OCI-LY3 (cell line): ENCODE data around the gene ORAI3.

Experiments used
- H2AFZ ChIP-seq: fragments of 200-600, 300-600 bp; shearing (Covaris generic); 2 replicates; pipeline ENCODE4 v1.6.0; 2014; ENCODE audit warnings: antibody characterized with exemption, low read depth, low read length
- H3K27ac ChIP-seq: fragments of 200-600, 300-600 bp; sonication (generic); 2 replicates; pipeline ENCODE4 v1.5.1; 2014; ENCODE audit warnings: mild to moderate bottlenecking, low read length, moderate library complexity, mixed read lengths
- H3K27me3 ChIP-seq: fragments of 200-600, 300-600 bp; sonication (generic); 2 replicates; pipeline ENCODE4 v1.6.1; 2014; ENCODE audit warnings: low read depth, low read length, mixed read lengths
- H3K36me3 ChIP-seq: fragments of 200-600, 300-600 bp; sonication (generic); replicated peaks from 2 replicates; pipeline ENCODE3; 2014; ENCODE audit warnings: low read depth, low read length, mixed read lengths
- H3K4me1 ChIP-seq: fragments of 300-600, 200-600 bp; sonication (generic); 2 replicates; pipeline ENCODE4 v1.6.1; 2014; ENCODE audit warnings: low read length, mixed read lengths
- H3K4me2 ChIP-seq: fragments of 200-600, 300-600 bp; sonication (generic); 2 replicates; pipeline ENCODE4 v1.6.1; 2014; ENCODE audit warnings: low read length, mixed read lengths
- H3K4me3 ChIP-seq: fragments of 300-600, 200-600 bp; sonication (generic); 2 replicates; pipeline ENCODE4 v1.5.1; 2014; ENCODE audit warnings: antibody characterized with exemption, mild to moderate bottlenecking, low read length, moderate library complexity
- H3K79me2 ChIP-seq: fragments of 300-600, 200-600 bp; shearing (Covaris generic); 2 replicates; pipeline ENCODE4 v1.6.1; 2014; ENCODE audit warnings: mild to moderate bottlenecking, low read length, mixed read lengths
- H3K9ac ChIP-seq: fragments of 300-600, 200-600 bp; shearing (Covaris generic); 2 replicates; pipeline ENCODE4 v1.6.0; 2014; ENCODE audit warnings: mild to moderate bottlenecking, low read length, moderate library complexity
- H3K9me3 ChIP-seq: fragments of 200-600, 300-600 bp; shearing (Covaris generic); 2 replicates; pipeline ENCODE4 v1.6.1; 2014; ENCODE audit warnings: low read length, mixed read lengths; ENCODE audit not compliant: insufficient read depth
- H4K20me1 ChIP-seq: fragments of 200-600, 300-600 bp; sonication (generic); 2 replicates; pipeline ENCODE4 v1.6.1; 2016; ENCODE audit warnings: low read length, mixed read lengths; ENCODE audit not compliant: insufficient read depth
- EZH2phosphoT487 ChIP-seq: fragments of 200-600 bp; shearing (Covaris generic); IDR thresholded peaks from 2 replicates; pipeline ENCODE4 v1.6.1; 2018; ENCODE audit warnings: antibody characterized with exemption, mixed run types, low read depth
- TF ChIP-seq, protein P1 (sequence below): fragments of 200-600, 300-600 bp; sonication (generic); IDR thresholded peaks from 2 replicates; pipeline ENCODE4 v1.5.1; 2014; ENCODE audit warnings: antibody characterized with exemption, low read length, low read depth

Gene ORAI3

DNA sequence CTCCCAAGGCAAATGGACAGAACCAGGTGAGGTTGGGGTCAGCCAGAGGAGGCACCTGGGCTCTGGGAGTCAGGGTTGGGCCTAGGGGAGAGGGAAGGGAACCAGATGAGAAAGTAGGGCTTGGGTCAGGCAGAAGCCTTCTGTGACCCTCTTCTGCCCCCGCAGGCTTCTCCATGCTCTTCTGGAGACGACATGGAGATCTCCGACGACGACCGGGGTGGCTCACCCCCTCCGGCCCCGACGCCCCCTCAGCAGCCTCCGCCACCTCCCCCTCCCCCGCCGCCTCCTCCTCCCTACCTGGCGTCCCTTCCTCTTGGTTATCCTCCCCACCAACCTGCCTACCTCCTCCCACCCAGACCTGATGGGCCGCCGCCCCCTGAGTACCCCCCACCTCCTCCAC is 16.6 kb downstream of the ORAI3 start:
- TF ChIP-seq EZH2phosphoT487: no peak
- TF ChIP-seq, protein P1, sequence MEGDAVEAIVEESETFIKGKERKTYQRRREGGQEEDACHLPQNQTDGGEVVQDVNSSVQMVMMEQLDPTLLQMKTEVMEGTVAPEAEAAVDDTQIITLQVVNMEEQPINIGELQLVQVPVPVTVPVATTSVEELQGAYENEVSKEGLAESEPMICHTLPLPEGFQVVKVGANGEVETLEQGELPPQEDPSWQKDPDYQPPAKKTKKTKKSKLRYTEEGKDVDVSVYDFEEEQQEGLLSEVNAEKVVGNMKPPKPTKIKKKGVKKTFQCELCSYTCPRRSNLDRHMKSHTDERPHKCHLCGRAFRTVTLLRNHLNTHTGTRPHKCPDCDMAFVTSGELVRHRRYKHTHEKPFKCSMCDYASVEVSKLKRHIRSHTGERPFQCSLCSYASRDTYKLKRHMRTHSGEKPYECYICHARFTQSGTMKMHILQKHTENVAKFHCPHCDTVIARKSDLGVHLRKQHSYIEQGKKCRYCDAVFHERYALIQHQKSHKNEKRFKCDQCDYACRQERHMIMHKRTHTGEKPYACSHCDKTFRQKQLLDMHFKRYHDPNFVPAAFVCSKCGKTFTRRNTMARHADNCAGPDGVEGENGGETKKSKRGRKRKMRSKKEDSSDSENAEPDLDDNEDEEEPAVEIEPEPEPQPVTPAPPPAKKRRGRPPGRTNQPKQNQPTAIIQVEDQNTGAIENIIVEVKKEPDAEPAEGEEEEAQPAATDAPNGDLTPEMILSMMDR: no peak
- H4K20me1 ChIP-seq: no peaks in the 10 kb centered on the region
- no peak overlapping the region for H2AFZ ChIP-seq
- no peak overlapping the region for H3K4me2 ChIP-seq
- no peaks in the 10 kb centered on the region for H3K4me1 ChIP-seq
- no peaks in the 10 kb centered on the region for H3K9me3 ChIP-seq
- H3K27me3 ChIP-seq: no peaks in the 10 kb centered on the region
- H3K79me2 ChIP-seq: no peaks in the 10 kb centered on the region
- H3K9ac ChIP-seq: no peak overlapping the region
- no peak overlapping the region for H3K27ac ChIP-seq
- peaks cover 59% of the 10 kb centered on the region for H3K36me3 ChIP-seq
- no peak overlapping the region for H3K4me3 ChIP-seq

DNA sequence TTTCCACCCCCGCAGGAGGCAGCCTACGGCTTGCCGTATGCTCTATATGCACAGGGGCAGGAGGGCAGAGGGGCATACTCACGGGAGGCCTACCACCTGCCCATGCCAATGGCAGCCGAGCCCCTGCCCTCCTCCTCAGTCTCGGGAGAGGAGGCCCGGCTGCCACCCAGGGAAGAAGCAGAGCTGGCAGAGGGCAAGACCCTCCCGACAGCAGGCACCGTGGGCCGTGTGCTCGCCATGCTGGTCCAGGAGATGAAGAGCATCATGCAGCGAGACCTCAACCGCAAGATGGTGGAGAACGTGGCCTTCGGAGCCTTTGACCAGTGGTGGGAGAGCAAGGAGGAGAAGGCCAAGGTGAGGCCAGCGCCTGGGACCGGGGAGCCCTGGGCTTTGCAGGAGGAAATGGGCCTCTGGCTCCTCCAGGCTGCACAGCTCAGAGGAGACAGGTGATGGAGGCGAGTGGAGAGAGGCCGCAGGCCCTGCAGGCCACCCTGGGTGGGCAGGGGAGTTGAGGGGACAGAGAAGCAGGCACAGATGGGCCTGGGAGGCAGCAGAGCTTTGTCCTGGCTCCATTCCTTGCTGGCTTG is 17.3 kb downstream of the ORAI3 start:
- no peaks in the 10 kb centered on the region for H3K79me2 ChIP-seq
- H3K4me1 ChIP-seq: no peaks in the 10 kb centered on the region
- peaks cover 60% of the 10 kb centered on the region for H3K36me3 ChIP-seq
- no peak overlapping the region for H3K4me2 ChIP-seq
- H3K27ac ChIP-seq: no peak overlapping the region
- no peaks in the 10 kb centered on the region for H4K20me1 ChIP-seq
- H3K27me3 ChIP-seq: no peaks in the 10 kb centered on the region
- H3K9me3 ChIP-seq: no peaks in the 10 kb centered on the region
- H3K9ac ChIP-seq: no peak overlapping the region
- TF ChIP-seq EZH2phosphoT487: no peak
- TF ChIP-seq, protein P1: no peak
- no peak overlapping the region for H3K4me3 ChIP-seq
- H2AFZ ChIP-seq: no peak overlapping the region

- no peak for TF ChIP-seq EZH2phosphoT487
- TF ChIP-seq, protein P1: no peak
- no peaks in the 10 kb centered on the region for H3K4me1 ChIP-seq
- no peak overlapping the region for H3K4me2 ChIP-seq
- H3K27ac ChIP-seq: no peak overlapping the region
- H4K20me1 ChIP-seq: no peaks in the 10 kb centered on the region
- H3K79me2 ChIP-seq: no peaks in the 10 kb centered on the region
- H2AFZ ChIP-seq: no peak overlapping the region
- no peak overlapping the region for H3K4me3 ChIP-seq
- H3K9me3 ChIP-seq: no peaks in the 10 kb centered on the region
- no peak overlapping the region for H3K9ac ChIP-seq
- H3K27me3 ChIP-seq: no peaks in the 10 kb centered on the region
- H3K36me3 ChIP-seq: peaks cover 63% of the 10 kb centered on the region
Observed at GRCh38 chr16:30967795-30968194, 18.9 kb downstream of the ORAI3 start.

DNA sequence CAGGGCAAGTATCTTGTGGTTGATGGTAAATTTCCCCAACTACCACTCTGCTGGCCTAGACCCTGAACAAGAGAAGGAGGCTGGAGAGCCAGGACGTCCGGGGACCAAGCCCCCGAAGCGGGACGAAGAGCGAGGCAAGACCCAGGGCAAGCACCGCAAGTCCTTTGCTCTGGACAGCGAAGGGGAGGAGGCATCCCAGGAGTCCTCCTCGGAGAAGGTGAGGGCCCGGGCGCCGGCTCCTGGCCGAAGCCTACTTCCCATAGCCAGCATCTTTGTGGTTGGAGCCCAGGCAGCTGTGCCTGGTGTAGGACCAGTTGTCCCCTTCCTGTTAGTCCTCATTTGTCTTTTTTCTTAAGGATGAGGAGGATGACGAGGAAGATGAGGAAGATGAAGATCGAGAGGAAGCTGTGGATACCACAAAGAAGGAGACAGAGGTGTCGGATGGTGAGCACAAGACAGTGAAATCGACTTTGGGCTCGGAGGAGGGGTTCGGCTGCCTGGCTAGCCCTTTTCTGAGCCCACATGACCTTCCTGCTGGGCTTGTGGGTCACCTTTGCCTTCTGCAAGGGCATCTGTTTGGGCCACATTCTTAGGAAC is 20.5 kb downstream of the ORAI3 start:
- H4K20me1 ChIP-seq: no peaks in the 10 kb centered on the region
- no peaks in the 10 kb centered on the region for H3K79me2 ChIP-seq
- H3K36me3 ChIP-seq: peaks cover 61% of the 10 kb centered on the region
- TF ChIP-seq, protein P1: no peak
- no peak for TF ChIP-seq EZH2phosphoT487
- H3K9ac ChIP-seq: no peak overlapping the region
- H3K4me3 ChIP-seq: no peak overlapping the region
- no peak overlapping the region for H2AFZ ChIP-seq
- H3K4me2 ChIP-seq: no peak overlapping the region
- H3K27me3 ChIP-seq: no peaks in the 10 kb centered on the region
- H3K27ac ChIP-seq: no peak overlapping the region
- no peaks in the 10 kb centered on the region for H3K9me3 ChIP-seq
- H3K4me1 ChIP-seq: no peaks in the 10 kb centered on the region
